MCF 10A (cell line): ENCODE measurements around the gene ARHGEF7. TPM values are rescaled to one million over a fixed set of nuclear protein-coding genes. Genes with fewer than 3 reads are reported as not detected.

Experiments
- BruUV-seq: library from RNA; stranded (reverse); fragments of 400-500 nt; replicated peaks from 2 replicates; lab custom pipeline; 2021; lab: Mats Ljungman, UMichigan
- CTCF ChIA-PET: fragments of 300-600 bp; sonication (Branson Sonifier 250); formaldehyde crosslinking; extraction: SDS; loops from one replicate; lab custom pipeline; 2021; ENCODE audit warnings: antibody characterized with exemption, inconsistent platforms; lab: Yijun Ruan, JAX
- POLR2A ChIA-PET: fragments of 300-600, 350-650 bp; sonication (Branson Sonifier 250); formaldehyde crosslinking; extraction: SDS; loops from one replicate; lab custom pipeline; 2020; ENCODE audit warnings: antibody characterized with exemption, inconsistent platforms; lab: Yijun Ruan, JAX
- DNase-seq: peaks from one replicate; pipeline ENCODE4 v3.0.0-alpha.2; 2018; ENCODE audit not compliant: unreplicated experiment
- H3K27ac Mint-ChIP-seq: one replicate; pipeline ENCODE4 v1.8.0; 2022; ENCODE audit warnings: mild to moderate bottlenecking, low read depth, mixed read lengths; ENCODE audit not compliant: unreplicated experiment
- H3K27me3 Mint-ChIP-seq: one replicate; pipeline ENCODE4 v1.8.0; 2022; ENCODE audit warnings: mixed read lengths; ENCODE audit not compliant: insufficient read depth, unreplicated experiment
- H3K36me3 Mint-ChIP-seq: one replicate; pipeline ENCODE4 v1.8.0; 2022; ENCODE audit warnings: mild to moderate bottlenecking, moderate library complexity, mixed read lengths; ENCODE audit not compliant: insufficient read depth, unreplicated experiment
- H3K4me1 Mint-ChIP-seq: one replicate; pipeline ENCODE4 v1.8.0; 2022; ENCODE audit warnings: mixed read lengths; ENCODE audit not compliant: insufficient read depth, unreplicated experiment
- H3K4me3 Mint-ChIP-seq: one replicate; pipeline ENCODE4 v1.8.0; 2022; ENCODE audit warnings: mild to moderate bottlenecking, moderate library complexity, mixed read lengths; ENCODE audit not compliant: unreplicated experiment
- H3K9me3 Mint-ChIP-seq: one replicate; pipeline ENCODE4 v1.8.0; 2022; ENCODE audit warnings: mixed read lengths; ENCODE audit not compliant: unreplicated experiment
- intact Hi-C: fragments of 100-400 bp; cut with micrococcal nuclease; formaldehyde crosslinking; loops from 2 replicates; pipeline ENCODE4 v1.14.1; 2022
- total RNA-seq: library from RNA; stranded (reverse); gene quantifications from 2 replicates; pipeline ENCODE4 v1.2.3, GENCODE V29; 2022
- TF ChIP-seq, protein P1 (sequence below): fragments of 200-600 bp; IDR thresholded peaks from one replicate; pipeline ENCODE4 v1.8.0; 2022; ENCODE audit warnings: antibody characterized with exemption, mild to moderate bottlenecking; ENCODE audit not compliant: unreplicated experiment

The ARHGEF7 gene
- total RNA-seq, 1 experiment from 2014 or later: 43.5 TPM

DNA sequence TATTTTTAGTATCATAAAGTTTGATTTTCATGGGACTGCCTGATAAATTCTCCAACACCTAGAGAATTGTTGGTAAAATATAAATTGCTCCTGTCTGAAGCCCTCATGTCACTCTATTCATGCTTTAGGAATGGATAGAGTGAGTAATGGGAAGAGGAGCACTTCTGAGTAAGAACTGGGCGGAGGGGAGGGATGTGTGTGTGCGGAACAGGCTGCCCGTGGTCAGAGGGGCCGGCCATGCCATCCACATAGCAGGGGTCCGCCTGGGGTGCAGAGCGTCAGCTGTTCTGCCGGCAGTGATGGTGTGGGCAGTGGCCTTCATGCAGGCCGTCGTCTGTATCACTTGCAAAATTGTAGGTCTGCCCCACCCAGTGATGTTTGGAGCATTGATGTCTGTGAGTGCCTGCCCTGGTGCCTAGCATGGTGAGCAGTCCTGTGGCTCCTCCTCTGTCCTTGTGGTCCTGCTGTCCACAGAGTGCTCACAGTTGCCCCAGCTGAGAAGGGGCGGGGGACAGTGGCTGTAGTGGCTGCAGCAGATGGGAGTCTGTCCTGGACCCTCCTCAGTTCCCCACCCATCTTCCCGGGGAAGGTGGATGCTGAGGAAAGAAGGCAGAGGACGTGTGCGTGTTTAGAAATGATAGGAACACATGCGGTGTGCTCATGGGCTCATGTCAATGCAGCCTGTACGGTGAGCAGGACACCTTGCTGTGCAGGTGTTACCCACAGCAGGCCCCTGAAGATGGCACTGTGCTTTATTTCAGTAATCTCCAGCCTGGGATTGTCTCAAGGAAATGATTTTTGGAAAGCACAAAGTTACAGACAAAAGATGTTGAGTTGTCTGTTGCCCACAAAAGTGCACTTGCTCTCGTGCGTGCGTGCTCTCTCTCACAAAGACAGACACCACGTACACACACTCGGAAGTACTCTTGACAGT is 155.9 kb downstream of the ARHGEF7 start:
- Mint-ChIP-seq H3K27ac (no peak overlapping the region), H3K36me3 (peaks cover 64% of the 10 kb centered on the region), H3K9me3 (no peaks in the 10 kb centered on the region), H3K27me3 (no peaks in the 10 kb centered on the region), H3K4me3 (no peak overlapping the region), H3K4me1 (no peaks in the 10 kb centered on the region)
- ChIA-PET CTCF (no interaction called here), POLR2A (interaction anchor here (0.5 kb wide), 1 partner anchor 21 kb away, joined by 3 read pairs; no protein-coding TSS in a partner anchor)
- BruUV-seq: no TSS peak
- intact Hi-C loops: no loop called here
- TF ChIP-seq, protein P1, sequence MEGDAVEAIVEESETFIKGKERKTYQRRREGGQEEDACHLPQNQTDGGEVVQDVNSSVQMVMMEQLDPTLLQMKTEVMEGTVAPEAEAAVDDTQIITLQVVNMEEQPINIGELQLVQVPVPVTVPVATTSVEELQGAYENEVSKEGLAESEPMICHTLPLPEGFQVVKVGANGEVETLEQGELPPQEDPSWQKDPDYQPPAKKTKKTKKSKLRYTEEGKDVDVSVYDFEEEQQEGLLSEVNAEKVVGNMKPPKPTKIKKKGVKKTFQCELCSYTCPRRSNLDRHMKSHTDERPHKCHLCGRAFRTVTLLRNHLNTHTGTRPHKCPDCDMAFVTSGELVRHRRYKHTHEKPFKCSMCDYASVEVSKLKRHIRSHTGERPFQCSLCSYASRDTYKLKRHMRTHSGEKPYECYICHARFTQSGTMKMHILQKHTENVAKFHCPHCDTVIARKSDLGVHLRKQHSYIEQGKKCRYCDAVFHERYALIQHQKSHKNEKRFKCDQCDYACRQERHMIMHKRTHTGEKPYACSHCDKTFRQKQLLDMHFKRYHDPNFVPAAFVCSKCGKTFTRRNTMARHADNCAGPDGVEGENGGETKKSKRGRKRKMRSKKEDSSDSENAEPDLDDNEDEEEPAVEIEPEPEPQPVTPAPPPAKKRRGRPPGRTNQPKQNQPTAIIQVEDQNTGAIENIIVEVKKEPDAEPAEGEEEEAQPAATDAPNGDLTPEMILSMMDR: no peak
- no peak for DNase-seq

DNA sequence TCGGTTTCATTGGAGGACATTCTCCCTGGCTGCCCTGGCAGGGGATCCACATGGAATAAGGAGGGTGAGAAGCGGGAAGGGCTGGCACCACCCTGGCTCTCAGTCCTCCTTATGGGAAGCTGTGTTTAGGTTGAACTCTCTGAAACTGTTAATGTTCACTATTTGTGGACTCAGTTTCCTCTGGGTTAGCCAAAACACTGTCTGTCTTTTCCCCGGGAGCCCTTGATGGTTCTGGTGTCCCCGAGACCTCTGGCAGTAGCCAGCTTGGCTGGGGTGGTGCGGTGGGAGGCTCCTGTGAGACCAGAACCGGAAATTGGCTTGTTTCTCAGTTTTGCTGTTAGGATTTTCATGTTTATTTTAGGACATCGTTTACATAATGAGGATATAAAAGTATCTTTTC is 157.0 kb downstream of the ARHGEF7 start:
- TF ChIP-seq, protein P1: no peak
- intact Hi-C loops: no loop called here
- no peaks in the 10 kb centered on the region for H3K4me1 Mint-ChIP-seq
- no peaks in the 10 kb centered on the region for H3K27me3 Mint-ChIP-seq
- DNase-seq: no peak
- H3K27ac Mint-ChIP-seq: no peak overlapping the region
- H3K9me3 Mint-ChIP-seq: no peaks in the 10 kb centered on the region
- no peak overlapping the region for H3K4me3 Mint-ChIP-seq
- ChIA-PET CTCF (no interaction called here), POLR2A (no interaction called here)
- peaks cover 70% of the 10 kb centered on the region for H3K36me3 Mint-ChIP-seq
- BruUV-seq: no TSS peak

GRCh38 chr13:111275382-111275781 is 160.3 kb downstream of the ARHGEF7 start:
- H3K27me3 Mint-ChIP-seq: no peaks in the 10 kb centered on the region
- no TSS peak for BruUV-seq
- H3K36me3 Mint-ChIP-seq: peaks cover 61% of the 10 kb centered on the region
- H3K27ac Mint-ChIP-seq: no peak overlapping the region
- intact Hi-C loops: no loop called here
- CTCF ChIA-PET: interaction anchor here (0.7 kb wide), 1 partner anchor 9 kb away, joined by 3 read pairs; no protein-coding TSS in a partner anchor
- TF ChIP-seq, protein P1: no peak
- POLR2A ChIA-PET: no interaction called here
- no peak for DNase-seq
- no peaks in the 10 kb centered on the region for H3K9me3 Mint-ChIP-seq
- H3K4me3 Mint-ChIP-seq: no peak overlapping the region
- no peaks in the 10 kb centered on the region for H3K4me1 Mint-ChIP-seq

DNA sequence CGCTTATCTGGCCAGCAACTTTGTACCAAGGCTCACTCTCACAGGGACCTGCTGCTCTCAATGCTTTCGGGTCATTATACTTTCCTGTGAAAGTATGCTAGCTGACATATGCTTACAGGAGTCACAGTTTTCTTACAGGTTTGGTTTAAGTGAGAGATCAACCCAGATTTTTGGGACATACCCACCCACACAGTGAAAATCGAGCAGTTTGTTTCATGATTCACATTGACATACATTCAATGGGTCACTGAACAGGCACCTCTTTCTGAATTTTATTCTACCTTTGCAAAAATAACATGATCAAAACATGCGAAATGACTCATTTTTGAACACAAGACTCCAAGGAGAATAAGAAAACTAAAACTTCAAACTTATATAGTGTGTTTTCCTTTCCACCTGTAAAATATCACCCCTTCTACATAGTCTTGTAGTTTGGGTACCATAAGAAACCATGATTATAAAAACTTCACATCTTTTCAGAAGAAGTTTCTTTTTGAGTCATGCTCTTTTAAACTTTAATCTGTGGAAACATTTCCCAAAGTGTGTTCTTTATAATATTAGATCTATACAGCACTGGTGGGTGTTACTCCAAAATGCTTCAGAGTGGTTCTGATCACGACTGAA is 161.0 kb downstream of the ARHGEF7 start:
- Mint-ChIP-seq H3K4me1 (no peaks in the 10 kb centered on the region), H3K27ac (no peak overlapping the region), H3K36me3 (peaks cover 65% of the 10 kb centered on the region), H3K27me3 (no peaks in the 10 kb centered on the region), H3K9me3 (no peaks in the 10 kb centered on the region), H3K4me3 (no peak overlapping the region)
- POLR2A ChIA-PET: no interaction called here
- intact Hi-C loops: no loop called here
- BruUV-seq: no TSS peak
- TF ChIP-seq, protein P1: no peak
- no peak for DNase-seq
- CTCF ChIA-PET: no interaction called here
